NCI-H2029 (cell line): ENCODE measurements around the gene F11.
"Not testable (repeated sequence)": the region's sequence is repeated elsewhere in the genome, so short reads cannot be mapped to it uniquely, and the experiment has no call there.

Source experiments
- DNase-seq: peaks from one replicate; lab custom pipeline; 2025; lab: John Stamatoyannopoulos, UW

Gene F11

GRCh38 chr4:186265683-186266652 is at the start of gene F11:
Gene F11, plus strand, starts transcription at chr4:186266189. Its CDS starts 948 bp downstream, at chr4:186267137.
- DNase-seq = no peak

GRCh38 chr4:186216465-186217024 is 49.4 kb upstream of the F11 start:
- no peak for DNase-seq

- no peak for DNase-seq
Observed at GRCh38 chr4:186217733-186218293, 48.2 kb upstream of the F11 start.

DNA sequence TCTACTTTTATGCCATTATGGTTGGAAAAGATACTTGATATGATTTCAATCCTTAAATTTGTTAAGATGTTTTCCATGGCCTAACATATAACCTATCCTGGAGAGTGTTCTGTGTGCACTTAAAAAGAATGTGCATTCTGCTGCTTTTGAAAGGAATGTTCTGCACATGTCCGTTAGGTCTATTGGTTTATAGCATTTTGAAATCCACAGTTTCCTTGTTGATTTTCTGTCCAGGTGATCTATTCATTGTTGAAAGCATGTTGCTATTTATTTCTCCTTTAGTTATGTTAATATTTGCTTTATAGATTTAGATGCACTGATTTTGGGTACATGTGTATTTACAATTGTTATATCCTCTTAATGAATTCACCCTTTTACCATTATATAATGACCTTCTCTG is 44.4 kb upstream of the F11 start:
- DNase-seq = no peak

- no peak for DNase-seq
Observed at GRCh38 chr4:186225848-186226247, 40.1 kb upstream of the F11 start.

DNA sequence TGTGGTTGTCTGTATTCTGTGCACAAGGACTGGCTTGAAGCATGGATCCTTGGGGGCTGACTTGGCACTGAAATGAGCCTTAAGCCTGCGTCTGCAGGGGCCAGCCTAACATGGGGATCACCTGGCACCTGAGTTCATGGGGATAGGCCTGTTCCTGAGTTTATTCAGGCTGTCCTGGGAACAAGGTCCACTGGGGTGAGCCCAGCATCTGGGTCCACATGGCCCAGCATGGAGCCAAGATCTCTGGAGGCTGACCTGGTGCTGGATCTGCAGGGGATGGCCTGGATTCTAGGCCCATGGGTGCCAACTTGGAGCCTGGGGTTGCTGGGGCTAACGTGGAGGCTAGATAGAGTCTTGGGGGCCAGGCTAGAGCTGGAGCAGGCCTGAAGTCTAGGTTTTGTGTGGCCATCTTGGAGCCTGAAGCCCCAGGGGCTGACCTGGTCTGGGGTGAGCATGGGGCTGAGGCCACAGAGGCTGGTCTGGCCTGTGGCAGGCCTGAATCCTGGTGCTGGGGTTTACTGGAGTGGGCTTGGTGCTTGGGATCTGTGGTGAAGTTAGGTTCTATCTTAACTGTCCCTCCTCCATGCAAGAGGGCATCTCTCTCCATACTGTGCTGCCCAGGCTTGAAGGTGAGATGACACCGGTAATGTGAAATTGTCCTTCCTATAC is 39.3 kb upstream of the F11 start:
- DNase-seq = no peak

GRCh38 chr4:186227221-186227620 is 38.8 kb upstream of the F11 start, which contains the start of gene KLKB1:
Gene KLKB1, plus strand, starts transcription at chr4:186227507. Its CDS starts 689 bp downstream, at chr4:186228196.
- peak; percentile 49 for DNase-seq

- DNase-seq = no peak
Observed at GRCh38 chr4:186227744-186228513, 38.1 kb upstream of the F11 start.

DNA sequence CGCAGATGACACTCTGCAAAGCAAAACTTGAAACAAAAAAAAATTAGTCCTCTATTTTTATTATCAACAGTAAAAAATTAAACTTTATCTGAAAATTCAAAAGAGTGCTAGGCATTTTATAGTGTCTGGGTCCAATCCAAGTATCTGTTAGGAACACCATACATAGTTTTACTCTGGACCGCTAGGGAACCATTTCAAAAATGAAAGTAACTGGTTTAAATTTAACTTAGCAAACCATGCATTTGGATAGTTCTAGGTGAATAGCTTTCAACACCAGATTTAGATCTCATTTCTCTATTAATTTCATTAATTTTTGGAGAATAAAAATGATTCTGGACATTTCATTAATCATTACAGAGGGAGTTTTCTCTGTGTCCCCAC is 37.5 kb upstream of the F11 start:
- no peak for DNase-seq

GRCh38 chr4:186234367-186234766 is 31.6 kb upstream of the F11 start:
- DNase-seq = no peak

GRCh38 chr4:186236126-186236525 is 29.9 kb upstream of the F11 start:
- no peak for DNase-seq

GRCh38 chr4:186240452-186240847 is 25.5 kb upstream of the F11 start:
- no peak for DNase-seq

DNA sequence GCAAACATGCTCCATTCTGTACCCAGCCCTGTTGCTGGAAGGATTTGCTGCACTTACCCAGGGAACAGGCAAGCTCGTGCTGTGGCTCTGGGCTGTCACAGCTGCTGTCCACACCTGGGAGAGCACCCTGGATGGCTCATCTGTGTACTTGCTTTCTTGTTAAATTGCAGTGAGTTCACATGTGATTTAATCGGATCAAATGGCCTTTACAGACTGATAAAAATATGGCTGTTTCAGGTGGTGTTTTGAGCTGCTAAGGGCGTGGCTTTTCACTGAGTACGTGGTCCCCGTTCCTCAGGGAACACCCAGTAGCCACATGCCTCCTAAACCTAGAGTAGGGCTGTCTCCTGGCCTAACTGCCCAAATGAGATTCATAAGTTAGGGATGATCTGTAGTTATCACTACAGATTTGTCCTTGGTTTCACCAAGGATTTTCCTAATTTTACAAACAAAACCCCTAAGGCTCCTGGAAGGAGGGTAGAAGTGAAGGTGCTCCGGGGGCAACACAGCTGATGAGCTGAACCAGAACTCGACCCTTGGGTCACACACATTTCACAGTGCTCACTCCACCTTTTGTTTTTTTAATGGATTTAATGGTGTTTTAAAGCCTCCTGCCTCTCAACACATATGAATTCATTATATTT is 25.0 kb upstream of the F11 start:
- DNase-seq = no peak

- DNase-seq = no peak
Observed at GRCh38 chr4:186241616-186242015, 24.4 kb upstream of the F11 start.

DNA sequence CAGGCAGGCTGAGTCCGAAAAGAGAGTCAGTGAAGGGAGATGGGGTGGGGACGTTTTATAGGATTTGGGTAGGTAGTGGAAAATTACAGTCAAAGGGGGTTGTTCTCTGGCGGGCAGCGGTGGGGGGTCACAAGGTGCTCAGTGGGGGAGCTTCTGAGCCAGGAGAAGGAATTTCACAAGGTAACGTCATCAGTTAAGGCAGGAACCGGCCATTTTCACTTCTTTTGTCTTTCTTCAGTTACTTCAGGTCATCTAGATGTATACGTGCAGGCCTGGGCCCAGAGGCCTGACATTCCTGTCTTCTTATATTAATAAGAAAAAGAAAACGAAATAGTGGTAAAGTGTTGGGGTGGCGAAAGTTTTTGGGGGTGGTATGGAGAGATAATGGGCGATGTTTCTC is 24.0 kb upstream of the F11 start:
- DNase-seq = not testable (repeated sequence)

DNA sequence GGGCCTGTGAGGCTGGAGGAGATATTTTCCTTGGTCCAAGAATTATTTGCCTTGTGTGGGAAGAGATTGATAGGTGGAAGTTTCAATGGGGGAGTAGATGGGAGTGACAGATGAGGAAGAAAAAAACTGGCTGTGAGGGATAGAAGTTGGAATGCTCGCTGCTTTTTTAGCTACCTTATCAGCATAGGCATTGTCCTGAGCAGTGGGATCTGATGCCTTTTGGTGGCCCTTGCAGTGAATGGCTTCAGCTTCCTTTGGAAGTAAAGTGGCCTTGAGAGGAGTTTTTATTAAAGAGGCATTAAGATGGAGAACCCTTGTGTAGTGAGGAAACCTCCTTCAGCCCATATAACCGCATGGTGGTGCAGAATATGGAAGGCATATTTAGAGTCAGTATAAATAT is 22.7 kb upstream of the F11 start:
- no peak for DNase-seq

DNA sequence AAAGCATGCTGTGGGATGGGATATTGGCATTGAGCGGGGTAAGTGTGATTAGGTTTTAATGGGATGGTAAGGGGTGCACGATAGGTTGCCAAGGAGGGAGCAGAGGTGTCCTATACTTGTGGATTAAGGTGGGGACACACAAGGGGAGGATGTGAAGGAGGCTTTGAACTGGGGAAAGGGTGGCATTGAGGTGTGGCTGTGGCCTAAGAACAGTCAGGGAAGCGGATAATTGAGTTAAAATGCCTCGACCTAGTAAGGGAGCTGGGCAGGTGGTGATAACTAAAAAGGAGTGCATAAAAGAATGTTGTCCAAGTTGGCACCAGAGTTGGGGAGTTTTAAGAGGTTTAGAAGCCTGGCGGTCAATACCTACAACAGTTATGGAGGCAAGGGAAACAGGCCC is 21.2 kb upstream of the F11 start:
- DNase-seq = no peak

DNA sequence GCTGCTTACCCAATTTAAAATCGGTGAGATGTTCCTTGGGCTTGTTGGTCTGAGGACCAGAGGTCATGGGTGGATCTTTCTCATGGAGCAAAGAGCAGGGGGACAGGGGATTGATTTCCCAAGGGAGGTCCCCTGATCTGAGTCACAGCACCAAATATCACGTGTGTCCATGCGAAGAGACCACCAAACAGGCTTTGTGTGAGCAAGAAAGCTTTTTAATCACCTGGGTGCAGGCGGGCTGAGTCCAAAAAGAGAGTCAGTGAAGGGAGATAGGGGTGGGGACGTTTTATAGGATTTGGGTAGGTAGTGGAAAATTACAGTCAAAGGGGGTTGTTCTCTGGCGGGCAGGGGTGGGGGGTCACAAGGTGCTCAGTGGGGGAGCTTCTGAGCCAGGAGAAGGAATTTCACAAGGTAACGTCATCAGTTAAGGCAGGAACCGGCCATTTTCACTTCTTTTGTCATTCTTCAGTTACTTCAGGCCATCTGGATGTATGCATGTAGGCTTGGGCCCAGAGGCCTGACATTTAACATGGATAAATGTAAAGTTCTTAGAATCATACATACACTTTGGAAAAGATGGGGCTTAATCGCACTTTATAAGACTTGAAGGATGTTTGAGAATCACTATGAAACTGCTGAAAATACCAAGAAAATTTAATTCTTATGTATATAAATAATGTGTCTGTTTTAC is 18.8 kb upstream of the F11 start:
- not testable (repeated sequence) for DNase-seq

DNA sequence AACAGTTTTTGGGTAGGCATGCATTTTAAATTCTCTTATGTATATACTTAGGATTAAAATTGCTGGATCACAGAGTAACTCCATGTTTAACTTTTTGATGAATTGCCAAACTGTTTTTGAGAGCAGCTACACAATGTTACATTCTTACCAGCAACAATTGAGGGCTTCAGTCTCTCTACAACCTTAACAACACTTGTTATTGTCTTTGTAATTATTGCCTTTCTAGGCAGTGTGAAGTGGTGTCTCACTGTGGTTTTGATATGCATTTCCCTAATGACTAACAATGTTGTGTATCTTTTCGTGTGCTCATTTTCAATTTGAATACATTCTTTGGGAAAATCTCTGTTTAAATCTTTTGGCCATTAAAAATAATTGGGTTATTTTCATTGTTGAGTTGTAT is 17.3 kb upstream of the F11 start:
- no peak for DNase-seq
